Dedifferentiated amniotic fluid mesenchymal stem cell (primary cell): ENCODE results near the gene SMIM38.

ENCODE experiments used
- DNase-seq: peaks from one replicate; pipeline ENCODE4 v3.0.0-alpha.2; 2016; ENCODE audit errors: extremely low spot score

Gene SMIM38

DNA sequence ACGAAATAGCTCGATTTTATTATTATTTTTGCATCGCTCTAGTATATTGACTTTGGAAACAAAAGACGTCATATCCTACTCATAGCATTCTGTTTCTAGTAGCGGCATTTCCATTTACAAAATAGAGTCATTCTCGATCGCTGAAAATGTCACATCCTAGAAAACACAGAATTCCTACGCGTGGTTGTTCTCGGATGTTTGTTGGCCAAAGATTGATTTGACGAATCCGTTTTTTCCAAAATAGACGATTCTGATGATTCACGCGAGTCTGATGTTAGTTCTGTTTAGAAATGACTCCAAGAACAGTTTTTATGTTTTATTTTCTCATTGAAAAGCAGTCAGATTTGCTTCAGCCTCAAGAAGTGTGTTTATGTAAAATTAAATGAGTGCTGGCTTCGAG, 47.6 kb downstream of the SMIM38 start:
- no peak for DNase-seq

DNA sequence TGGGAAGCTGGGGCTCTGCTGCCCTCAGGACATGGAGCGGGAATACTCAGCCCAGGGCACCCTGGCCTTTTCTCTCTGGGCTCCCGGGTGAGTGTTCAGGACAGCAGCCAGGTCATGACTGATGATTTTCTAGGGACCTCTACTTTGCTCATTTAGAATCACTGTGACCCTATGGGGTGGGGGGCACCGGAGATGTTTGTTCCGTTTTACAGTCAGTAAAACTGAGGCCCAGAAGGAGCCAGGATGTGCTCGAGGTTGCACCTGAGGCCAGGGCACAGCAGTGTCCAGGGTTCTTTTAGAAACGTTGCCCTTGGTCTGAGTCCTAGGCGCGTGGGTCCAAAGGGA, 48.1 kb downstream of the SMIM38 start:
- DNase-seq, result no peak

DNA sequence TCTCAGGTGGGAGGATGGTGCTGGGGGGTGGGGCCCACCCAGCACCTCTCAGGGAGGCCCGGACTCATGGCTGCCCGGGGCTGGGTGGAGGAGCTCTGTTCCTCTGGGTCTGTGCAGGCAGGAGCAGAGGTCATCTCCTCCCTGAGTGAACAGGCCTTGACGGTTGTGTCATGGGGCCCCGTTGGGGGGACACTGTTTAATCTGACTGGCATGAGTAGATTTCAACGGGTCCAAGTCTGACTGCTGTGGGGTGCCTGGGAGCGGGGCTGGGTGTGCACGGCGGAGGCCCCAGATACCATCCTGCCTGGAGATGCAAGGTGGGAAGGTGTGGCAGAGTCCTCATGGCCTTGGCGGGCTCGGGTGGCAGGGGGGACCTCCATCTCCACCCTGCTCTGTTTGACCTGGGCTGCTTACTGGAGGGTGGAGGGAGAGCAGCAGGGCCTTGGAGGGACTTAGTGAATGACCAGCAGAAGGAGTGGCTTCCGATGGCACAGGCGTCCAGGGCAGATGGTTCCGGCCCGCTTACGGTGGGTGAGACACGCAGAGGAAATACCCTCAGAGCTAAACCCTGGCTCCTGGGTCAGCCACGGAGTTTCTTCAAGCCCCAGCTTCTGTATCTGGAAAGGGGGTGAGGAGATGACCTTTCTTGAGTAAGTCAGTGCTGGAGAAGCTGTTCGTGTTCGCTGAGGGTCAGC, 48.7 kb downstream of the SMIM38 start:
- DNase-seq, result no peak

DNA sequence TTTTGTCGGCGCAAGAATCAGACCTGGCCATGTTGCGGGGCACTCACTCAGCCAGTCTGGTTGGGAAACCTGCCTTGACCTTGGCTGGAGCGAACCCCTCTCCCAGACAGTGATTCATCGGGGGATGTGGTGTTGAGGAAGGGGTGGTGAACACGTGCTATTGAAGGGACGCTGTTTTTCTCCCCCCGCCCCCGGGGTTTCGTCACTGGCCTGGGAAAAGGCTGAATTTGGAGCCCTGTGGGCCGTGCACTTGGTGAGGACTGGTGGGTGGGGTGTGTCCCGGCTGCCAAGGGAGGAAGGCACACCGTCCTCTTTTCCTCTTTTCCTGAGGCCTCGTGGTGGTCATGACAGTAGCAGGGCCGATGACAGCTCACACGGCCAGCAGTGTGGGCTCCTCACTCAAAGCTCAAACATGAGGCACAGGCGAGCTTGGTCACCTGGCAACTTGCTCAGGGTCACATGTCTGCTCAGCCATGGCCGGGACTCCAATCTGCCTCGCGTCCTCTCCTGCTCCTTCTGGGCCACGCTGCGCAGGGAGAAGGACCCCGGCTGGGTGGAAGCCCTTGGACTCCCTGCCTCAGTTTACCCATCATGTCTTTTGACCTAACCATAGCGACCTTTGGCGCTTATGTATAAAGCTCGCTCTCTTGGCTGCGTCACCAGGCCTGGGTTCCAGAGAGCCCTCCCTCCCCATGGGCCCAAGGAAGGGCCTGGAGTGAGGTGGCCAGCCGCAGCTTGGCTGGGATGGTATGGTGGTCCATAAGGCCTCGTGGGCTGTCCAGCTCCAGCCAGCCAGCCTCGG, 49.4 kb downstream of the SMIM38 start:
- DNase-seq, result no peak
